Measurements from ENCODE around the gene GRN.
"Not testable (repeated sequence)": the region's sequence is repeated elsewhere in the genome, so short reads cannot be mapped to it uniquely, and the experiment has no call there.

Gene GRN

DNA sequence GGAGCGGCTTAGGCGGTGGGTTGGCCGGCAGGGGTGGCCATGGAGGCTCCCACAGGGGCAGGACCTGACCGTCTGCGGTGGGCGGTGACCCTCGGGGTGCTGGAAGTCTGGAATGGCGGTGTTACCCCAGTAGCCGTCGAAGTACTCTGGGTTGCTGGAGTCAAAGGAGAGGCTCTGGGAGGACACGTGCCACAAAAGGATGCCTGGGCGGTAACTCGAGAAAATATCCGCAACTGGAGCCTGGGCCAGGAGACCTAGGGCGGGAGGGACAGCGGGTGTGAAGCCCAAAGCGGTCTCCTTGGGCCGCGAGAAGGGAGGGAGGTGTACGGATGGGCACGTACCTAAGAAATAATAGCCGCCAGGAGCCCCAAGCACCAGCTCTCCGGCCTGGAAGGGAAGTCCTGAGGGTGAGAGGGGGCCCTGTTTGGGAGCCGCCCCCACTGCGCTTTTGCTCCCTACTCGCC is 39.8 kb downstream of the GRN start:
- no peak for DNase-seq

DNA sequence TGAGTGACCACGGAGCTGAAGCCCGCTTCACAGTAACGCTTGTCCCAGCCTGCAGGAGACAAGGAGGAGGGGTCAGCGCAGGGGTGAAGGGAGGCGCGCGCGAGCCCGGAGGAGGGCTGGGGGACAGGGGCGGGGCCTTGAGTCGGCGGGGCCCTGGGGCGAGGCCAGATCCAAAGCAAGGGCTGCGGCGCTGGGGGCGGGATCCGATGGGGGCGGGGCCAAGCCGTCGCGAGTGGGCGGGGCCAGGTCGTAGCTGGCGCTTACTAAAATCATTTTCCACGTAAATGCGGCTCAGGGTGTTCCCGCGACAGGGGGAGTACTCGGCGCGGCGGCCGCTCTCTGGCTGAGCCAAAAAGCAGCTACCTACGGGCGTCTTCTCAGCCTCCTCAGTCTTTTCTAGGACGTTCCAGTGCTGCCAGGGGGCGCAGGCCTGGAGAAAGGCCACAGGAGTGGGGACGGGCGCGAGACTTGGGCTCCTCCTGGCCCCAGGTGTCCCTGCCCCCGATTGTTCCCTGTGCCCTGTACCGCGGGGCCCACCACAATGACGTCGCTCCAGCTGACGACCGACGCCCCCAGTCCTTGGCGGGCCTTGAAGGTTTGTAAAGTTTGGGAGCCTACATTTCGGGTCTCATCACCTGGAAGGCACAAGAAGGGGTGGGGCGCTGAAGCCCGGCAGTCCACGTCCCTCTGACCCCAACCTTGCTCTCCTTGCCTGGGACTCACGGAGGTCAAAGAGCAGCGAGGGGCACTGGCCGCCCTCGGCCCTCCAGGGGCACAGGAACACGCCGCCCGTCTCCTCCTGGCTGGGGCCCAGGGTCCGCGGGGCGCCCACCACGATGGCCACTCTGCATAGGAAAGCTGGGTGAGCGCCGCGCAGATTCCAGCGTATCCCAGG is 40.4 kb downstream of the GRN start:
- DNase-seq = peak; percentile 86

DNA sequence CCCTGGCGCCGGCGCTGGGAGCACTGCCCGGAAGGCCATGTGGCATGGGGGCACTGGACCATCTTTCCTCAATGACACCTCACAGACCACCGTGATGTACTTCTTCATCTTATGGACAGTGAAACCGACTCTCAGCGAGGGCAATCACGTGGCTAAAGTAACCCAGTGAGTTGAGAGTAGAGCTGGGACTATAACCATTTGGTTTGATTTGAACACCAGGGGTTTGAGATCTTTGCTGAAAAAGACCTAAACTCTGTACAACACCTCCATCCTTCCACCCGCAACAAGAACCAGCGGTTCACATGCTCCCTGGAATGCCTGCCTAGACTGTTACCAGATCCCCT is 41.1 kb downstream of the GRN start:
- DNase-seq = no peak

DNA sequence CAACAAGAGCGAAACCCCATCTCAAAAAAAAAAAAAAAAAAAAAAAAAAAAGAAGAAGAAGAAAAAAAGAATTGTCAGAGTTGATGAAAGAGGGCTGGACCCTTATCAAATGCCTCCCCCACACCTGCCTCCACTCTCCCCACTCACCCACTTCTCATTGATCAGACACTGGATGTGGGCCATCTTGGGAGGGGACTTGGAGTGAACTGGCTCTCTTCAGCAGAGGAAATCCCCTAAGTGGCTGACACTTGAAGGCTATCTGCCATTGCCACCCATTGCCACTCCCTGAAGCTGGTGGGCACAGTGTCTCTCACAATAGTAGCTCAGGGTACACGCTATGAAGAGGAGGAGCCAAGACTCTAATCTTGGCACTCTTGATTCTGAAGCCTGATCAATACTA is 42.7 kb downstream of the GRN start:
- DNase-seq = no peak

DNA sequence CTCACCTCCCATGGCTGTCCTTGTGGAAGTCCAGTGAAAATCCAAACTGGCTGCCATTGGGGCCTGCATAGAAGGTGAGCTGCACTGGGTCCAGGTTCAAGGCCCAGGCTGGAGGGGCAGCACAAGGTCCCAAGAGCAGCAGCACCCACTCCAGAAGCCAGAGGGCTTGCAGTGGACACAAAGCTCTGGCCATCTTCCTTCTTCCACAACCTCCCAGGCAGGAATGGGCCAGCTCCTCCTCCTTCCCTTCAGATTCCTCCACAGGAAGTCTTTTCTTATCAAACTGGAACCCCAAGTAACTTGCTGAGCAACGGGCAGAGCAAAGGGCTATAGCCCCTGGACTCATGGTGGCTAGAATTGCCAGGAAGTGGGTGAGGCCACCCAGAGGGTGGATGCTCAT is 44.2 kb downstream of the GRN start, which contains the start of gene ITGA2B:
TSS of gene ITGA2B (minus strand) at position 369 of the 400 bp plus-strand sequence. CDS start at position 193, 176 bp downstream.
- no peak for DNase-seq

DNA sequence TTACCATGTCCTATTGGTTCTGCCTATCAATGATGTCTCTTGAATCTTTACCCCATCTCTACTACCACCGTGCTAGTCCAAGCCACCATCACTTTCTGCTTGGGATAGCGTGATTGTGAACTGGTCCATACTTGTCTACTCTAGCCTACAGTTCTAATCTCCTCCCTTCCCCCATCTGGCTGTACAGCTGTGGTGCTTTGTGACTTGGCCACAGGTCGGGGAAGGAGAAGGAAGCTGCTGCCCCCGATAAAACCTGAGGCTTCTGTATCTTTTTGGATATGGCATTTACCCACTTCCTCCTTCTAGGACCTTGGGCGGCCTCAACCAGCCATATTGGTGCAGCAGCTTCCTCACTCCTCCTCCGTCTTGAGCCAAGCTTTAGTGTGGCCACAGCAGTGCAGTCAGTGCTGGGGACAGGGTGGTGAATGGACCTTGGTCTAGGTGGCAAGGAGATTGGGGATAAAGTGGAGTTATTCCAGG is 44.7 kb downstream of the GRN start:
- no peak for DNase-seq

DNA sequence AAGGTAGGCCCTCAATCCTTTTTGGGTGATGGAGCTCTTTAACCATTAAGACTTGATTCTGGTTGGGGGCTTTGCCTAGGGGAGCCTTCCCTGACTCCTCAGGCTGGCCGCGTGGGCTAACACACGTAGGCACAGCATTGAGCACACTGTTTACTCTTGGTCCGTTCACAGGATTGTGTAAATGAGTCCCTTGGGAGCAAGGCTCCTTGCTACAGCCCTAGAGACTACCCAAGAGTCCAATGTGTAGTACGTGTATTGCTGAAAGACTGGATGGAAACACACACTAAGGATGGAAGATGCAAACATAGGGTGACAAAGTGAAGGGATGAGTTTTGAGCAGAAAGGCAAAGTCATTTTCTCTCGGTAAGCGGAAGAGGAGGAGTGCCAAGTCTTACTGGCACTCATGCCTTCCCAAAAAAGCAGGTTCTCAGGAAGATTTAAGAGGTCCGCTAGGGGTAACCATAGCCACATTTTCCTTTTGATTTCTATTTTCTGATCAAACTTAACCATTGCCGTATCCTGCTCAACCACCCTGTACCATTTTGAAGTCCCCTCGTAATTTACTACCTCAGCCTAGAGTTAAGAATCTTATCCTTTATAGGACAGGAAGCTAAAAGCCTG is 45.3 kb downstream of the GRN start:
- DNase-seq = no peak

DNA sequence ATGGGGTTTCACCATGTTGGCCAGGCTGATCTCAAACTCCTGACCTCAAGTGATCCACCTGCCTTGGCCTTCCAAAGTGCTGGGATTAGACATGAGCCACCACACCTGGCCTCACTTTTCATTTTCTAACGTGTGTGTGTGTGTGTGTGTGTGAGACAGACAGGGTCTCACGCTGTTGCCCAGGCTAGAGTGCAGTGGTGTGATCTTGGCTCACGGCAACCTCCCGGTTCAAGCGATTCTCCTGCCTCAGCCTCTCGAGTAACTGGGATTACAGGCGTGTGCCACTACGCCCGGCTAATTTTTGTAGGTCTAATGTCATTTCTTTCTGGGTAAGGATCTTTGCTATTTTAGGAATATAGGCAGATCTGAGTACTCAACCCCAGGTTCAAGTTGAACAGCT is 49.0 kb downstream of the GRN start:
- not testable (repeated sequence) for DNase-seq

DNA sequence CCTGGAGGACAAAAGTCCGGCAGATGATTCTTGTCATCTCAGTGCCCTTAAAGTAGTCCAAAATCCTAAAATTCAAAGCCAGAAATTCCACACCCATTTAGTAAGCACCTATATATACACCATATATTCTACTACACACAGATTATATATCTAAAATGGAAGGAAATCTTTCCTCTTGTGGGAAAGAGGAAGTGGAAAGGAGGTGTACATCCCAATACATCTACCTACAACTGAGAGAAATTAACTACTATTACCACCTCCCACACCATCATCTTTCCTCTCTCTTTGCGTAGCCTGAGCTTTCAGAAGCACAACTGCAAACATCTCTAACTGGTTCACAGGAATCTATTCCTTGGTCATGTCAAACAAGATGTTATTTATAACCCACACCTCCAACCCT is 49.7 kb downstream of the GRN start:
- no peak for DNase-seq

DNA sequence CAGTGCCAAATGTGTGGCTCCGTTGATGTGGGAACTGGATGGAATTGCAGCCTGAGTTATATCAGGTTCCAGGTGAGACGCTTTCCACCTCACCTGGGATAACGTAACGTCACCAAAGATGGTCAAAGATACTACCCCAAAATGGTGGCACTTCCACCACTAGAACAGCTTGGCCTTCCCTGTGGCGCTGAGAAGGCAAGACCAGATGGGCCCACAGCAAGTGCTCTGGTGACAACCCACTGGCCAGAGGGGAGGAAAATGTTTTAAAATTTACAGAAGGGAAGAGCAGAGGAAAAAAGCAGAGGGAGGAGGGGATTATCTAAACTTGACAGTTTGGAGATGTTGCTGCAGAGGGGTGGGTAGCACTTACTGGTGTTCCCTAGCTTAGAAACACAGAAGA is 51.8 kb downstream of the GRN start:
- DNase-seq = no peak

DNA sequence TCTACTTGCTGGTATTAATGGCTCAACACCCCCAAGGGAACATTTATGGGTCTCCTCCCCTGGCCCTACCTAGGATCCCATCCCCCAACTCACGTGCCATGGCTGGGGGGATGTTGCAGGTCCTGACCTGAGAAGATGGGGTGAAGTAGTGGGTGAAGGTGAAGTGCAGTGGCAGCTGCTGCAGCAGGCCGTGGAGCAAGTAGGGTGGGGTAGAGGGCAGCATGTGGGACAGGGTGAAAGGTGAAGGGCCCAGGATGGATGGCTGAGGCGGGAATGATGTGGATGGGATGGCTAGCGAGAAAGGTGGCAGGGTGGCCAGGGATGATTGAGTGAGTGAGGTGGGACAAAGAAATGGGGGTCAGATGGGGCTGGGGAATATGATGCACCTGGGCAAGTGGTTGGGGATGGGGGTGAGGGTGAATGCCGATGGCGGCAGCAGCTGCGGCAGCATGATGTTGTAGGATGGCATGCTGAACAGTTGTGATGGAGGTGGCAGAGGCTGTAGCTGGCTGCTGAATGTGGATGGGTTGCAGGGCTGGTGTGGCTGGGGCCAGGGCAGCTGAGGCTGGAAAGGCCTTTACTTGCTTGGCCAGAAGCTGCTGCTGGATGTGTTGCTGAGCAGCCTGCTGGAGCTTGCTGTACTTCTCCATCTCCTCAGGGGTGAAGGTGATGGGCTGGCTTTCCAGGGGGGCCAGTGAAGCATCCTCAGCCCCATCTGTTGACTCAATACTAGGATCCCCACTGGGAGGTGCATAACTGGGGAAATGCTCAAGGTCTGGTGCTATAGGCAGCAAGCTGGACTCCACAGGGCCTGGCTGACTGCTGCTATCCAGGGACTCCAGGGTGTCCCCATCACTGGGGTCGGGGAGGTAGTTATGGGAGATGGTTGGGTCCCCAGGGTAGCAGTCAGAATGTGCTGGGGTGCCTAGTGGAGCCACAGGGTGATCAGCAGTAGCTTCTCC is 52.7 kb downstream of the GRN start:
- DNase-seq = no peak

DNA sequence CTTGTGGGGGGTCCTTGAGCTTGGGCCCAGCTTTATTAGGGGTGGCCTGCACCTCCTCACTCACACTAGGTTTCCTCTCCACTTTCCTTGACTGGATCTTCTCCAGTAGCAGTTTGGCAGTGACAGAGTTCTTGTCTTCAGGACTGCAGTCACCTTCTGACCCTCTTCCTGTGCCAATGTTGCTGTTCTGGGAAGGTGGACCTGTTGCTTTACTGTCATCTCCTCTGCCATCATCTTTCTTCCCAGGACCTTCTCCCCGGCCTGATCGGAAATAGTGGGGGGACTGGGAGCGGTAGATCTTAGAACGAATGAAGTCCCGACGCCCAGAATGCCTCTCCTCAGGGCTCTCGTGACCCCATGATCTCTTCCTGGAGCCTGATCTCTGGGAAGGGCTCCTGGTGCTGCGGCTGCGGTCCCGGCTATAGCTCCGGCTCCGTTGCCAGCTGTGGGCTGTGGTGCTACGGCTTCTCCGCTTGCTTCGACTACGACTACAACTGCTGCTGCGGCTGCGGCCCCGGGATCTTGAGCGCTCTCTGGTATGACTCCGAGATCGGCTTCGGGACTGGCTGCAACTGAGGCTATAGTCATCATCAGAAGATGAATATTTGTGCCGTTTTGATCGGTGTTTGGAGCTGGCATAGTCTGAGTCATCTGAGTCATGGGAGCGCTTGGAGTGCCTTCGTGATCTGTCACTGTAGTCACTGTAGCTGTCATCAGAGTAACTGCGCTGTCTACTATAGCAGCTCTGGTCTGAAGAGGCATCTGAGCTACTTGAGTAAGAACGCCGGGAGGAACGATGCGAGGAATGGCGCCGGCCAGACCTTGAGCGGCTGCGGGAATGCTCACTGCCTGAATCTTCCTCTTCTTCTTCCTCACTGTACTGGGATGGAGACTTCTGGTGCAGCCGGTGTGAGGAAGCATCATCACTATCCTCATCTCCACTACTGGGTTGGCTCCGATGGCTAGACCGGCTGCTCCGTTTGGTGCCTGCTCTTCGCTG is 53.9 kb downstream of the GRN start:
- no peak for DNase-seq

DNA sequence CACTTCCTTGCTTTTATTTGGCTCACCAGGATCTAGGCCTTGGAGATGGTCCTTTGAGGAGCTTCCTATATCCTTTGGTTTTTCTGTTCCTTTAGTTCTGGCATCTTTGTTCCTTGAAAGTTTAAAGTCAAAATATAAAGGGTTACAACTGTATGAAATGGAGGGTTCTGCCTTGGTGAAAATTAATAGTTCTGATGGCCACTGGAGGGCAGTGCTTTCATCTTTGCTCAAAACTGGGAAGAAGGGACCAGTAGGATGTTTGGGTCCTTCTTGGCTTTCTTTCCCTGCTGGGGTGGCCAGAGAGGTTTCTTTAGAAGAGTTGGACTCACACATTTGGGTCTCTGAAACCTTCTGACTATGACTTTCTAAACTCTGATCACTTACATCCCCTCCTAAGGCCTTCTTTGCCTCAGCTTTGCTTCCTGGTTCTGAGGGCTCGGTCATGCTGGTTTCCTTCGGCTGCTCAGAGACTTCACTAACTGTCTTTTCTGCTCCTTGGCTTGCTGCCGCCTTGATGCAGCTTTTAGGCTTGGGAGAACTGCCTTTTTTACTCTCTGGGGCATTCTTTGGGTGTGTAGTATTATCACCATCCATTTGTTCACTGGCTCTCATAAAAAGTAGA is 55.2 kb downstream of the GRN start:
- DNase-seq = no peak
